OCI-M2 (cell line): ENCODE results near the gene CALML3.

Experiments
- DNase-seq: peaks from one replicate; lab custom pipeline; 2025; ENCODE audit not compliant: unreplicated experiment; lab: John Stamatoyannopoulos, UW

The CALML3 gene

GRCh38 chr10:5523796-5524574 lies 776 bp upstream of the CALML3 start:
- no peak for DNase-seq

- DNase-seq = no peak
Measured at GRCh38 chr10:5525561-5526341, 990 bp downstream of the CALML3 start.

GRCh38 chr10:5526691-5527331 lies 2.0 kb downstream of the CALML3 start:
- DNase-seq = no peak

- no peak for DNase-seq
Measured at GRCh38 chr10:5527332-5528200, 2.8 kb downstream of the CALML3 start.

- DNase-seq = no peak
Measured at GRCh38 chr10:5528989-5529701, 4.4 kb downstream of the CALML3 start.

GRCh38 chr10:5529702-5530411 lies 5.1 kb downstream of the CALML3 start:
- no peak for DNase-seq

- DNase-seq = no peak
Measured at GRCh38 chr10:5530412-5530806, 5.6 kb downstream of the CALML3 start.

- DNase-seq = no peak
Measured at GRCh38 chr10:5530846-5531557, 6.2 kb downstream of the CALML3 start.

- DNase-seq = no peak
Measured at GRCh38 chr10:5531558-5532306, 7.0 kb downstream of the CALML3 start.

- DNase-seq = no peak
Measured at GRCh38 chr10:5532307-5532605, 7.5 kb downstream of the CALML3 start.

- DNase-seq = no peak
Measured at GRCh38 chr10:5532618-5533097, 7.9 kb downstream of the CALML3 start.

GRCh38 chr10:5533098-5533731 lies 8.5 kb downstream of the CALML3 start:
- DNase-seq = no peak

GRCh38 chr10:5534051-5534821 lies 9.5 kb downstream of the CALML3 start:
- no peak for DNase-seq

GRCh38 chr10:5534880-5535856 lies 10.4 kb downstream of the CALML3 start:
- DNase-seq = no peak

GRCh38 chr10:5536486-5537081 lies 11.8 kb downstream of the CALML3 start:
- DNase-seq = no peak

GRCh38 chr10:5537684-5538083 lies 12.9 kb downstream of the CALML3 start:
- no peak for DNase-seq
